K562 (cell line): ENCODE measurements around the gene CLSTN1.
A peak's percentile ranks its signal among the peaks of the same experiment; 100 is the strongest.

Experiments
- CEBPG ChIP-seq, 3 experiments: fragments of 200-800 bp in 1 of 3; sonication (Bioruptor generic) in 1 of 3; sonication (generic) in 1 of 3; formaldehyde crosslinking in 1 of 3; IDR thresholded peaks in 2 of 3; conservative IDR thresholded peaks in 1 of 3; 2 replicates each; pipeline versions ENCODE4 v1.6.1 to v1.8.0; 2016 to 2022; ENCODE audit warnings: missing compliant biosample characterization in 2 of 3, missing genetic modification characterization in 2 of 3, mild to moderate bottlenecking in 1 of 3, missing genetic modification reagents in 1 of 3
- EHMT2 ChIP-seq: fragments of 450-650 bp; IDR thresholded peaks from 2 replicates; pipeline ENCODE4 v1.6.1; 2018; ENCODE audit warnings: antibody characterized with exemption
- EP300 ChIP-seq: IDR thresholded peaks from 2 replicates; pipeline ENCODE4 v1.6.1; 2012; ENCODE audit warnings: low read length, improper control_type of control experiment
- EZH2 ChIP-seq: IDR thresholded peaks from 2 replicates; pipeline ENCODE4 v1.6.1; 2012; ENCODE audit warnings: low read depth, mild to moderate bottlenecking, inconsistent platforms, low read length, borderline replicate concordance
- MAZ ChIP-seq, 2 experiments: fragments of 450-650 bp in 1 of 2; sonication (generic) in 1 of 2; formaldehyde crosslinking; IDR thresholded peaks in 1 of 2; conservative IDR thresholded peaks in 1 of 2; 2 replicates each; pipeline versions ENCODE4 v1.4.0 to v1.5.0; 2020; ENCODE audit warnings: mild to moderate bottlenecking in 1 of 2, missing genetic modification reagents in 1 of 2
- NBN ChIP-seq: fragments of 450-650 bp; IDR thresholded peaks from 2 replicates; pipeline ENCODE4 v1.6.1; 2016; ENCODE audit warnings: low read depth, mild to moderate bottlenecking
- POLR2AphosphoS5 ChIP-seq: IDR thresholded peaks from 2 replicates; pipeline ENCODE4 v1.6.1; 2011; ENCODE audit warnings: mild to moderate bottlenecking, low read depth, low read length, moderate library complexity; ENCODE audit not compliant: control insufficient read depth, insufficient read depth
- TAF1 ChIP-seq: IDR thresholded peaks from 2 replicates; pipeline ENCODE4 v1.6.1; 2011; ENCODE audit warnings: mild to moderate bottlenecking, low read length, moderate library complexity; ENCODE audit not compliant: insufficient read depth, control insufficient read depth, severe bottlenecking; ENCODE audit errors: extremely low read depth
- TEAD1 ChIP-seq, 2 experiments: fragments of 450-650 bp in 1 of 2; sonication (generic) in 1 of 2; formaldehyde crosslinking; IDR thresholded peaks; 2 replicates each; pipeline versions ENCODE4 v1.4.0 to v1.8.0; 2020 to 2022; ENCODE audit warnings: mild to moderate bottlenecking in 2 of 2, missing genetic modification reagents in 1 of 2
- YY1 ChIP-seq, 3 experiments: IDR thresholded peaks; 2 replicates each; pipeline ENCODE4 v1.6.1; 2011; ENCODE audit warnings: low read length in 2 of 3, mild to moderate bottlenecking in 2 of 3, moderate library complexity in 2 of 3, borderline replicate concordance in 1 of 3, control low read depth in 1 of 3, low read depth in 1 of 3; ENCODE audit not compliant: insufficient read depth in 3 of 3, insufficient replicate concordance in 2 of 3, control insufficient read depth in 1 of 3, insufficient read length in 1 of 3; ENCODE audit errors: extremely low read depth in 1 of 3
- ZNF232 ChIP-seq: sonication (generic); formaldehyde crosslinking; IDR thresholded peaks from 2 replicates; pipeline ENCODE4 v1.8.0; 2022; ENCODE audit warnings: mild to moderate bottlenecking, missing genetic modification reagents
- TF ChIP-seq, protein P1 (sequence below), 3 experiments: IDR thresholded peaks in 2 of 3; conservative IDR thresholded peaks in 1 of 3; 2 replicates each; pipeline ENCODE4 v1.5.1; 2011 to 2012; ENCODE audit warnings: low read length in 3 of 3, mild to moderate bottlenecking in 3 of 3, control low read depth in 2 of 3, improper control_type of control experiment in 1 of 3, inconsistent platforms in 1 of 3, low read depth in 1 of 3, mixed read lengths in 1 of 3, moderate library complexity in 1 of 3; ENCODE audit not compliant: insufficient read depth in 2 of 3
- TF ChIP-seq, protein P2 (sequence below): fragments of 450-650 bp; conservative IDR thresholded peaks from 2 replicates; pipeline ENCODE4 v1.6.1; 2016; ENCODE audit warnings: missing genetic modification characterization, low read depth, mild to moderate bottlenecking, control low read depth, missing compliant biosample characterization
- TF ChIP-seq, protein P3 (sequence below): IDR thresholded peaks from 2 replicates; pipeline ENCODE4 v1.6.1; 2016; ENCODE audit warnings: missing genetic modification characterization, missing compliant biosample characterization

DNA sequence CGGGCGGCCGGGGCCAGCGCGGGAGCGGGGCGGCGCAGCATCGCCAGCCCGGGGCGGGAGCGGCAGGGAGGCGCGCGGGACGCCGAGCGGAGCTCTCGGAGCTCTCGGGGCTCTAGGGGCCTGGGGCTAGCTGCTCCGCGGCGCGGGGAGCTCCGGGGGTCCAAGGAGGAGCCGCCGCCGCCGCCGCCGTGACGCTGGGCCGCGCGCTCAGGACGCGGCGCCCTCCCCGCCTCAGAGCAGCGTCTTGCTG, 147 bp downstream of the CLSTN1 start:
- TF ChIP-seq YY1 (IDR thresholded peaks at IDR 0.05; ENCODE audit: borderline replicate concordance in 1 of 3, control insufficient read depth in 1 of 3, extremely low read depth in 1 of 3, insufficient read depth in 3 of 3, insufficient read length in 1 of 3, insufficient replicate concordance in 2 of 3, low read depth in 1 of 3, low read length in 2 of 3) (no peak), CEBPG (CRISPR knock-in tag; IDR thresholded peaks at IDR 0.05) (no peak), CEBPG (tag; conservative IDR thresholded peaks at IDR 0.05 in 1 of 2, IDR thresholded peaks at IDR 0.05 in 1 of 2) (no peak), POLR2AphosphoS5 (peak; percentile 51; the same call in 1 of the 2 replicates), TEAD1 (CRISPR knock-in tag; IDR thresholded peaks at IDR 0.05) (no peak), EHMT2 (no peak), EZH2 (no peak), EP300 (no peak), NBN (no peak), TAF1 (no peak), MAZ (CRISPR knock-in tag; conservative IDR thresholded peaks at IDR 0.05 in 1 of 2, IDR thresholded peaks at IDR 0.05 in 1 of 2) (no peak; a peak in 1 of 4 replicates), ZNF232 (no peak)
- TF ChIP-seq, protein P1, sequence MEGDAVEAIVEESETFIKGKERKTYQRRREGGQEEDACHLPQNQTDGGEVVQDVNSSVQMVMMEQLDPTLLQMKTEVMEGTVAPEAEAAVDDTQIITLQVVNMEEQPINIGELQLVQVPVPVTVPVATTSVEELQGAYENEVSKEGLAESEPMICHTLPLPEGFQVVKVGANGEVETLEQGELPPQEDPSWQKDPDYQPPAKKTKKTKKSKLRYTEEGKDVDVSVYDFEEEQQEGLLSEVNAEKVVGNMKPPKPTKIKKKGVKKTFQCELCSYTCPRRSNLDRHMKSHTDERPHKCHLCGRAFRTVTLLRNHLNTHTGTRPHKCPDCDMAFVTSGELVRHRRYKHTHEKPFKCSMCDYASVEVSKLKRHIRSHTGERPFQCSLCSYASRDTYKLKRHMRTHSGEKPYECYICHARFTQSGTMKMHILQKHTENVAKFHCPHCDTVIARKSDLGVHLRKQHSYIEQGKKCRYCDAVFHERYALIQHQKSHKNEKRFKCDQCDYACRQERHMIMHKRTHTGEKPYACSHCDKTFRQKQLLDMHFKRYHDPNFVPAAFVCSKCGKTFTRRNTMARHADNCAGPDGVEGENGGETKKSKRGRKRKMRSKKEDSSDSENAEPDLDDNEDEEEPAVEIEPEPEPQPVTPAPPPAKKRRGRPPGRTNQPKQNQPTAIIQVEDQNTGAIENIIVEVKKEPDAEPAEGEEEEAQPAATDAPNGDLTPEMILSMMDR (IDR thresholded peaks at IDR 0.05 in 2 of 3, conservative IDR thresholded peaks at IDR 0.05 in 1 of 3; ENCODE audit: insufficient read depth in 2 of 3, low read depth in 1 of 3, low read length in 3 of 3): no peak
- TF ChIP-seq, protein P2, sequence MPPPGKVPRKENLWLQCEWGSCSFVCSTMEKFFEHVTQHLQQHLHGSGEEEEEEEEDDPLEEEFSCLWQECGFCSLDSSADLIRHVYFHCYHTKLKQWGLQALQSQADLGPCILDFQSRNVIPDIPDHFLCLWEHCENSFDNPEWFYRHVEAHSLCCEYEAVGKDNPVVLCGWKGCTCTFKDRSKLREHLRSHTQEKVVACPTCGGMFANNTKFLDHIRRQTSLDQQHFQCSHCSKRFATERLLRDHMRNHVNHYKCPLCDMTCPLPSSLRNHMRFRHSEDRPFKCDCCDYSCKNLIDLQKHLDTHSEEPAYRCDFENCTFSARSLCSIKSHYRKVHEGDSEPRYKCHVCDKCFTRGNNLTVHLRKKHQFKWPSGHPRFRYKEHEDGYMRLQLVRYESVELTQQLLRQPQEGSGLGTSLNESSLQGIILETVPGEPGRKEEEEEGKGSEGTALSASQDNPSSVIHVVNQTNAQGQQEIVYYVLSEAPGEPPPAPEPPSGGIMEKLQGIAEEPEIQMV (tag): no peak
- TF ChIP-seq, protein P3, sequence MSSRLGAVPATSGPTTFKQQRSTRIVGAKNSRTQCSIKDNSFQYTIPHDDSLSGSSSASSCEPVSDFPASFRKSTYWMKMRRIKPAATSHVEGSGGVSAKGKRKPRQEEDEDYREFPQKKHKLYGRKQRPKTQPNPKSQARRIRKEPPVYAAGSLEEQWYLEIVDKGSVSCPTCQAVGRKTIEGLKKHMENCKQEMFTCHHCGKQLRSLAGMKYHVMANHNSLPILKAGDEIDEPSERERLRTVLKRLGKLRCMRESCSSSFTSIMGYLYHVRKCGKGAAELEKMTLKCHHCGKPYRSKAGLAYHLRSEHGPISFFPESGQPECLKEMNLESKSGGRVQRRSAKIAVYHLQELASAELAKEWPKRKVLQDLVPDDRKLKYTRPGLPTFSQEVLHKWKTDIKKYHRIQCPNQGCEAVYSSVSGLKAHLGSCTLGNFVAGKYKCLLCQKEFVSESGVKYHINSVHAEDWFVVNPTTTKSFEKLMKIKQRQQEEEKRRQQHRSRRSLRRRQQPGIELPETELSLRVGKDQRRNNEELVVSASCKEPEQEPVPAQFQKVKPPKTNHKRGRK (tag): no peak
